Hepatocyte (in vitro differentiated cells): ENCODE data around the gene NADK.

ENCODE experiments used
- CTCF ChIP-seq: fragments of 200-600 bp; sonication (generic); IDR thresholded peaks from 2 replicates; pipeline ENCODE4 v1.5.1; 2016; ENCODE audit warnings: antibody characterized with exemption, mild to moderate bottlenecking; ENCODE audit not compliant: poor library complexity
- EZH2 ChIP-seq: fragments of 200-600 bp; sonication (generic); IDR thresholded peaks from 2 replicates; pipeline ENCODE4 v1.6.1; 2016; ENCODE audit warnings: antibody characterized with exemption, mild to moderate bottlenecking, borderline replicate concordance

GRCh38 chr1:1783320-1783719 lies 5.0 kb upstream of the NADK start:
- TF ChIP-seq CTCF: no peak
- TF ChIP-seq EZH2: no peak
